HCT116 (cell line): ENCODE measurements around the gene EARS2. TPM values are rescaled to one million over a fixed set of nuclear protein-coding genes. Genes with fewer than 3 reads are reported as not detected.

ENCODE experiments used
- total RNA-seq: library from RNA; stranded (reverse); gene quantifications from one replicate; pipeline ENCODE4 v1.2.1, GENCODE V29; 2021; ENCODE audit not compliant: unreplicated experiment

The EARS2 gene
- total RNA-seq, 1 experiment from 2014 or later: 35.6 TPM

Other genes with a start within 250 kb of the EARS2 start
- 22.1 TPM for gene COG7, start 104.2 kb downstream of the EARS2 start, total RNA-seq
- gene GGA2, start 46.9 kb downstream of the EARS2 start, total RNA-seq: 68.3 TPM
- gene UBFD1, start 377 bp upstream of the EARS2 start, total RNA-seq: 89.6 TPM
- gene NDUFAB1, start 39.0 kb upstream of the EARS2 start, total RNA-seq: 169 TPM
- 15.6 TPM for gene PALB2, start 84.0 kb upstream of the EARS2 start, total RNA-seq
- gene DCTN5, start 84.1 kb upstream of the EARS2 start, total RNA-seq: 42.9 TPM
- gene PLK1, start 121.5 kb upstream of the EARS2 start, total RNA-seq: 144 TPM
- gene ERN2, start 155.9 kb upstream of the EARS2 start, total RNA-seq: 0.47 TPM
- not detected for gene CHP2, start 197.7 kb upstream of the EARS2 start, total RNA-seq